GM12872 (cell line): ENCODE results near the gene ADARB1.

Experiments
- TF ChIP-seq, protein P1 (sequence below): IDR thresholded peaks from 3 replicates; pipeline ENCODE4 v1.5.1; 2011; ENCODE audit warnings: low read depth, mild to moderate bottlenecking, low read length, moderate library complexity; ENCODE audit not compliant: insufficient read depth

Gene ADARB1

GRCh38 chr21:45152265-45152746 is 77.9 kb downstream of the ADARB1 start:
- TF ChIP-seq, protein P1, sequence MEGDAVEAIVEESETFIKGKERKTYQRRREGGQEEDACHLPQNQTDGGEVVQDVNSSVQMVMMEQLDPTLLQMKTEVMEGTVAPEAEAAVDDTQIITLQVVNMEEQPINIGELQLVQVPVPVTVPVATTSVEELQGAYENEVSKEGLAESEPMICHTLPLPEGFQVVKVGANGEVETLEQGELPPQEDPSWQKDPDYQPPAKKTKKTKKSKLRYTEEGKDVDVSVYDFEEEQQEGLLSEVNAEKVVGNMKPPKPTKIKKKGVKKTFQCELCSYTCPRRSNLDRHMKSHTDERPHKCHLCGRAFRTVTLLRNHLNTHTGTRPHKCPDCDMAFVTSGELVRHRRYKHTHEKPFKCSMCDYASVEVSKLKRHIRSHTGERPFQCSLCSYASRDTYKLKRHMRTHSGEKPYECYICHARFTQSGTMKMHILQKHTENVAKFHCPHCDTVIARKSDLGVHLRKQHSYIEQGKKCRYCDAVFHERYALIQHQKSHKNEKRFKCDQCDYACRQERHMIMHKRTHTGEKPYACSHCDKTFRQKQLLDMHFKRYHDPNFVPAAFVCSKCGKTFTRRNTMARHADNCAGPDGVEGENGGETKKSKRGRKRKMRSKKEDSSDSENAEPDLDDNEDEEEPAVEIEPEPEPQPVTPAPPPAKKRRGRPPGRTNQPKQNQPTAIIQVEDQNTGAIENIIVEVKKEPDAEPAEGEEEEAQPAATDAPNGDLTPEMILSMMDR: peak; percentile 68

DNA sequence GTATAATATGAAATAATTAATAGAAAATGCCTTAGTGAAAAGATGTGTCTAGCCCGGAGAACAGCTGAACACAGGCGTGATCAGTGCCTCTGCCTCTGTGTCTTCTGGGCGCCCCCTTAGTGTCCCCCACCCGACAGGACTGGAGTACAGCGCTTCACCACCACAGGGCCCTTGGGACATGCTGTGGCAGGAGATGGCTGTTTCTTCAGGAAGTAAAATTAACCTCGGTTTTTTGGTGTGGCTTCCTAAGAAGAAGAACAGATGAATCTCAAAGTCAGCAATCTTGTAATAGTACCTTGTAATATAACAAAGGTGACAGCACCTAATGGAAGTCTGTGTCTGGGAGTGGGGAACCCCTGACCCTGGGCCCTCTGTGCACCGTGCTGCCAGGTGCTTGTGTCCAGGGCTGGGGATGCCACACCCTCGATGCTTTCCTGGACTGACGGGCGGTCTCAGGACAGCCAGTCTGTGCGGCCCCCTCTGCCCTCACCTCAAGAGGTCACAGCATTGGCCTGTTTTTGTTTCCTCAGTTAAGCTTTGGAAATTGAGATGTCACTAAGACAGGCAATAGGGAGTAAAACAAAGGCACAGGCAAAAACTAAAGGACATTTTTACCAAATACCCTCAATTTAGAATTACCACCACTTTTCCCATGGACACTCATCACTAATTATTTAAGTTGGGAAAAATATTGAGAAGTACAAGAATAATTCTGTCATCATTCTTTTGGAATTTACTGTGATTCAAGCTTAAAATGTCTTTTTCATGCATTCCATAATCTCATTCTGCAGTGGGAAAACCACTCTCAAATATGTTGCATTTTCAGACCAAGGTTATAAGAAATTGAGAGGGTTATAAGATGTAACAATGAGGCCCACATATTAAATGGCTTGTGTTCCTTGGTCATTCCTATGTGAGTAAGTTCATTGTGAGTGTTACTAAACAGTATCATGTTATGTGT is 79.3 kb downstream of the ADARB1 start:
- TF ChIP-seq, protein P1: no peak

- TF ChIP-seq, protein P1: no peak
Observed at GRCh38 chr21:45154511-45155508, 80.4 kb downstream of the ADARB1 start.

- TF ChIP-seq, protein P1: no peak
Observed at GRCh38 chr21:45155910-45156309, 81.5 kb downstream of the ADARB1 start.

GRCh38 chr21:45156459-45156858 is 82.1 kb downstream of the ADARB1 start:
- TF ChIP-seq, protein P1: no peak

GRCh38 chr21:45157932-45158331 is 83.6 kb downstream of the ADARB1 start:
- TF ChIP-seq, protein P1: no peak
